ENCODE measurements around the gene HLA-DPA1. TPM values are rescaled to one million over a fixed set of nuclear protein-coding genes. Genes with fewer than 3 reads are reported as not detected.

Gene HLA-DPA1
- total and polyA plus RNA-seq, 10 of the 15 experiments (the other 5 are each of a cell fraction or from before 2014, with no cell fraction given) = 508 to 1,640 (median 829) TPM

GRCh38 chr6:33082702-33083101 lies 9.3 kb upstream of the HLA-DPA1 start (continued):
- TF ChIP-seq ZNF687 (IDR thresholded peaks at IDR 0.05) (no peak), ZBTB11 (CRISPR knock-in tag; IDR thresholded peaks at IDR 0.05) (no peak), NBN (IDR thresholded peaks at IDR 0.05) (0 out of 2 replicates have a peak, but pooled peaks have one; percentile 13), RAD21 (IDR thresholded peaks at IDR 0.05; ENCODE audit: insufficient read depth, low read depth, low read length) (peak; percentile 78), CTCF (IDR thresholded peaks at IDR 0.05 in 2 of 3, conservative IDR thresholded peaks at IDR 0.05 in 1 of 3; ENCODE audit: control insufficient read depth in 2 of 3, extremely low read depth in 1 of 3, insufficient read depth in 1 of 3, low read depth in 3 of 3, low read length in 3 of 3) (peak; percentile 70 to 73 (median 72))

Measured in GM12878 (cell line).